Stimulated activated CD8-positive, alpha-beta memory T cell treated with anti-CD3 and anti-CD28 coated beads, Interleukin-7, amount 100 ng/mL, for 1 hour (primary cell): ENCODE data around the gene GALNT12.

Source experiments
- DNase-seq, 2 donors: peaks; one replicate each; pipeline ENCODE4 v3.0.0-alpha.2; 2020; ENCODE audit warnings: low read depth in 2 of 2

GALNT12 gene

GRCh38 chr9:98807070-98807813, at the start of gene GALNT12:
Gene GALNT12 (plus strand): TSS chr9:98807670. CDS start chr9:98807699, 29 bp downstream.
- peak; percentile 20 to 34 for DNase-seq

GRCh38 chr9:98760231-98760630, 47.2 kb upstream of the GALNT12 start:
- no peak for DNase-seq

- DNase-seq: no peak
Measured at GRCh38 chr9:98763986-98764745, 43.3 kb upstream of the GALNT12 start.

DNA sequence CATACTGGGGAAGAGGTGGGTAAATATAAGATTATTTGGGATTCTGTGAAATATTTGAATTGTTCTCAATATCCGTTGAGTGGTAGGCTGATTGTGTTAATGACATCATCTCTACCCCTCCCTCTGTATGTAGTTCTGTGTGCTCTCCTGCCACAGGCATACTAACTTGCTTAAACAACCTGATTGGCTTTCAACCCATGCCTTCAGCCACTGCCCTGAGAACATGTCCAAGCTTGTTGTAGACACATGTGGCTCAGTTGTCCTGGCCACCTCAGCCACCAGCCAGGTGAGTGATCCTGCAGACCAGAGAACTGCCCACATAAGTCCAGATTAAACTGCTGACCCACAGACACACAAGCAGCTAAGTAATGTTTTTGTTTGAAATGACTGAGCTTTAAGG, 42.2 kb upstream of the GALNT12 start:
- DNase-seq: no peak

DNA sequence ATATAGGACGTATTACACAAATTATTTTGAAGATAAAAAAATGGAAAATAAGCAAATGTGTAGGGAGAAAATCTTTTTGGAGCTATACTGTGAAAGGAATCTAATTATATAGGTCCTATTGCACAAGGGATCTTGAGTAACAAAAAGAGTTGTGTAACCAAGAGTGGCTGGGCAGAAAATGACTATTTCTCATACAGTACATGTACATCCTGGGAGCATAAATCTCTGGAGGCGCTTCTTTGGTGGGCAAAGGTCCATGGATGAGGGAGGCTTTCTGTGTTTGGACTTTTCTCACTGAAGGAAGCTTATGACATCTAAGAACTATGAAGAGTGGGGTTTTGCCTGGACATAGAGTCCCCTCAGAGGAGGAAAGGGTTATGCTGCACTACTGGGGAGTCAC, 40.9 kb upstream of the GALNT12 start:
- DNase-seq: no peak

- no peak for DNase-seq
Measured at GRCh38 chr9:98767196-98767595, 40.3 kb upstream of the GALNT12 start.

DNA sequence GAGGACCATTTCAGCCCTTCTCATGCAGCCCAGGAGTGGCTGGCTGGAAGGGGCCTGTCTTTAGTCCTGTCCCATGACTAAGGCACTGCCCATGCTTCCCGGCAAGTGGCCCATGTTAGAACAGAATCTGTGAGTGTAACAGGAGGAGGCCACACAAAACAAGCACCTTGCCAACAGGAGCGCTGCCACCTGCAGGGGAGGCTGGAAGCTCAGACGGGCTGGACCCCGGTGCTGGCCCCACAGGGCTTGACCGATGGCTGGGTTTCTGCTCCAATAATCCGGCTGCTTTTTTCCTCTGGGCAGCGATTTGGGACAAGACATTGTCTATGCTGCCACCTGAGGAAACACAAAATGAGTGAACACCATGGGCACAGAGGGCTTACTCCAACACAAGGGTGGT, 39.6 kb upstream of the GALNT12 start:
- no peak for DNase-seq

GRCh38 chr9:98768344-98768743, 39.1 kb upstream of the GALNT12 start:
- DNase-seq: no peak

- no peak for DNase-seq
Measured at GRCh38 chr9:98770717-98771116, 36.8 kb upstream of the GALNT12 start.

DNA sequence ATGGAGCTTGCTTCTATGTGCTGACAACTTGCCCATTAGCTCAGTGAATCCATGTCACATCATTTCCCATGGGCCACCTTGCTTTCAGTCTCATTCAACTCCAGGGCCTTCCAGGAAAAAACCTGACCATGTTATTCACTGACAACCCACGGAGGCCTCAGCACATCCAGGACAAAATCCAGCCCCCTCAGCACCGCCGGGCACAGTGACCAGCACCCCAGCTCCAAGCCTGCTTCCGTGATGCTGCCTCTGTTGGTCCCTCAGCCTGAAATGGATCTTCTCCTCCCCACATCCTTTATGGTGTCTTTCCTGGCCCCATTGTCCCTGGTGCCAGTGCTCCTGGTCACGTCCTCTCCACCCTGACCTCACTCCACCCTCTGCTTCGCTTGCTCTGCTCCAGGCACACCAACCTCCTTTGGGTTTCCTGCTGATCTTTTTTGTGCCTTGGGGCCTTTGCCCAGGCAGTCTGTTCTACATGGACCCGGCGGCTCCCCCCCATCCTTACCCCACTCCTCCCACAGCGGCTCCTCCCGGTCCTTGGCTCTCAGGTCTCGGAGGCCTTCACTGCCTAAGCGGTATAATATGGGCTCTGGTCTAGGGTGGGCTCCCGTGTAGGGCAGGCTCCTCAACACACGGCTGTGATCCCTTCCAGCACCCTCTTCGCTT, 36.1 kb upstream of the GALNT12 start:
- DNase-seq: no peak

DNA sequence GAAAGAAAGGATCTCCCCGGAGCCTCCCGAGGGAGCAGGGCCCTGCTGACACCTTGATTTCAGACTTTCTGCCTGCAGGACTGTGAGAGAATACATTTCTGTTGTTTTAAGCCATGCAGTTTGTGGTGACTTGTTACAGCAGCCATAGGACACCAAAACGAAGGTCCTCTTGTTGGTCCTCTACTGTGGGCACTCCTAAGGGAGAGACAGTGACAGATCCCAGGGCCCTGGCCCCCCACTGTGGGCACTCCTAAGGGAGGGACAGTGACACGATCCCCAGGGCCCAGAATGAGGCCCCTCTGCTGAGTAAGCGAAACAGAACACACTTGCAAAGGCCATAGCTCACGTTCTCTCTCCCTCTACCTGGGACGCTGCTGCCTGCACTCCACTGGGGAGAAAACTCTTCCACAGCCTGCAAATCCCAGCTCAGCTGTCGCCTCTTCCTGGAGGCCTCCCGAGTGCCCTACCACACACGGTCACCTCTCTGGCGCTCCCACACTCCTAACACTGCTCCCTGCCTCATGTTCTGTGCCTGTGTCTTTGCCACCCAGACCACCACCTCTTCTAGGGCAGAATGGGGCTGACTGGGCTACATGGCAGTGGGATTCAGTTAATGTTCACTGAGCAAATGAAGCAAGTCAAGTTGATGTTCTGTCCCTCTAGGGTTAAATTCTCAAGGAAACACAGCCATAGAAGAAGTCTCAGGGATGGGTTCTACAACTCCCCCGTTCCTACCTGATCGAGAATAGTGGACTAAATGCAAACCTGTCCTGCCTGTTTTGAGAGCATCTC, 34.9 kb upstream of the GALNT12 start:
- no peak for DNase-seq

DNA sequence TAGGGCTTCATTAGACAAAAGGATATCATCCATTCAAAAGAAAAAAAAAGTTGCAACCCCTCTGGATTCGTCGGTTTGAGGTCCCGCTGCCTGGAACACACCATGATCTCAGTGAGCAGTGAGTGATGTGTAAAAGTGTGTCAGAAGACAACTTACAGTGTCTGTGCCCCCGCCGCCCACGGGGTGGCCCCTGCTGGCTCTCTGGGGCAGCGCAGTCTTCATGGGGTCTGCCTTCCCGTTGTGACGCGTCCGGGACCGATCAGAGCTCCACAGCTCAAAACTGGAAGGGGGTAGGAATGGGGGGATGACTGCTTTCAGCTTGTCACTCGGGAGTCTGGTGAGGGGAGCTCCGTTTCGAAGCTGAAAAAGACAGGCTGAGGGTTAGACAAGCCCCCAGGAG, 33.7 kb upstream of the GALNT12 start:
- DNase-seq: no peak

DNA sequence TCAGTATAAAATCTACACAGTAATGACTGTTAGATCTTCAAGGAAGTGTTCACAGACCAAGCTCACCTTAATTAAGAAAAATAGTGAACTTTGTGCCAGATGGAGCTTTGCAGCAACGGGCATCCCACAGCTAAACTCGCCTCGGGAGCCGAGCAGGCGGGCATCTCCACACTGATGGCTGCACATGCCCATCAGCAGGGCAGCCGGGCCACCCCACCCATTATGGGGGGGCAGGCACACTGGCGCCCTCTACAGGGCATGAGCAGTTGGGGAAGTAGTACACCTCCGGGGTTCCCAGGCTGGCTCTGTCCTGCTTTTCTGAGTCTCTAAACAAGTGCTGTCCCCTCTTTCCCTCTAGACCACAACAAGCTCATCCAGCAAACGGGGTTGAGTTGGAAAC, 32.7 kb upstream of the GALNT12 start:
- DNase-seq: no peak

- no peak for DNase-seq
Measured at GRCh38 chr9:98775831-98776441, 31.5 kb upstream of the GALNT12 start.

- DNase-seq: no peak
Measured at GRCh38 chr9:98777618-98778017, 29.9 kb upstream of the GALNT12 start.

GRCh38 chr9:98778251-98778650, 29.2 kb upstream of the GALNT12 start:
- DNase-seq: no peak

- DNase-seq: no peak
Measured at GRCh38 chr9:98778711-98779530, 28.5 kb upstream of the GALNT12 start.

DNA sequence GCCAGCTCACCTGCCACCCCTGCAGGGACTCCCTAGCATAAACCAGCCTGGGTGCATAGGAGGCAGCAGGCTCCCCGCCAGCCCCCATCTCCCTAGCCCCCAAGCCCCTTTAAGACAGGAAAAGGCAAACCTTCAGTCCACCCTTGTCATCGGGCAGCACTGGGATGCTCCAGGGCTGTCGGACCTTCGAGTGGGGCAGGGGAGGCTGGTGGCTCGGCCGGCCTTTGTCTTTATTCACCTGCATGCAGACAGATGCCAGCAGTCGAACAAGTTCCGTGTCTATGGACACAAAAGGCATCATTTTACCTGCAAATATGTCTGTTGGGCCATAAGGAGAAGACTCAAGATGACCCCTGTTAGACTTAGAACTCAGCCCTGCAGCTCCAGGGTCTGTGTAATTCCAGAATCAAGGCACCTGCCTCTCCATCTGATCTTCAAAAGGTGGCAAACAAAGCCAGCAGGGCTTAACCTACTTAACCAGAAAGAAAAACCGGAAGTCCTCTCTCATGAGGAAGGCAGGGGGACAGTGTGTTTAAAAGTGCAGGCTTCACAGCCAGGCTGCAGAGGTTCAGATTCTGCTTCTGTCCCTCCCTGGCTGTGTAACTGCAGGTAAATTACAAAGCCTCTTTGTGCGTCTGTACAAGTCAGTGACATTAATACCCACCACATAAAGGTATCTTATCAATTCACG, 27.3 kb upstream of the GALNT12 start:
- no peak for DNase-seq

DNA sequence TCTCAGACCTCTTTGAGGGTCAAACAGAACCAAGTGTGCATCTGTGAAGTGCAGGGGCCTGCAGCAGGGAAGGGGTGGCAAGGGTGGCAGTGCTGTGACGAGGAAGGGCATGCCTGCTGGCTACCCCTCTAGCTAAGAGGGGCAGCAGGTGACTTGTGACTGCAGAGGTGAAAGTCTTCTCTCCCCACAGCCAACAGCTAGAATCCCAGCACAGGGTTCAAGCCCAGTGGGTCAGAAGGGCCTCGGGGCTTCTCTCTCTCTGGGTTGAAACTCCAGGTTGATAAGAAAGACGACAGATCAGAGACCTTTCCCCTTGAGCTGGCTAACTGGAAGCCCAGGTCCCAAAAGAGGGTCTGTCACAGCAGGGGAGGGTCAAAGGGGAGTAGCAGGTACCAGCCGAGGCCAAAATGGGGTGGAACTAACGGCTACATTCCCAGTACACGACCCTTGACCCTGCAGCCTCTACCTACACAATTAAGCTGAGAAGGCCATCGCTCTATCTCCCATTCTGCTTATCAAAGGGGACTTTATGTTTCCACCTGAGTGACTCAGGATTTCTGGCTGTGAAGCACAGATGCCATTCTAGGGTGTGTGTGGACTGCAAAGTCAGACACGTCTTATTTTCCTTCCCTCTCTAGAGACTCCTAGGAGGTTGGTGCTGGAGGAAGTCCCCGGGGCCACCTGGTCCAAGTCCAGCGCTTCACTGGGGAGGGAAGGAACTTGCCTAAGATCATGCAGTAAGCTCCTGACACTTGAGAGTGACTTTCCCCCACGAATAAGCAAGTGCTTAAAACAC, 25.7 kb upstream of the GALNT12 start:
- DNase-seq: no peak
